ENCODE data around the gene FAM120A. TPM values are rescaled to one million over a fixed set of nuclear protein-coding genes. Genes with fewer than 3 reads are reported as not detected.

The FAM120A gene
- total and polyA plus RNA-seq, 2 of the 13 experiments (the other 11 are each of a cell fraction or from before 2014, with no cell fraction given): 41.3 to 44.4 TPM

- TF ChIP-seq, protein P1, sequence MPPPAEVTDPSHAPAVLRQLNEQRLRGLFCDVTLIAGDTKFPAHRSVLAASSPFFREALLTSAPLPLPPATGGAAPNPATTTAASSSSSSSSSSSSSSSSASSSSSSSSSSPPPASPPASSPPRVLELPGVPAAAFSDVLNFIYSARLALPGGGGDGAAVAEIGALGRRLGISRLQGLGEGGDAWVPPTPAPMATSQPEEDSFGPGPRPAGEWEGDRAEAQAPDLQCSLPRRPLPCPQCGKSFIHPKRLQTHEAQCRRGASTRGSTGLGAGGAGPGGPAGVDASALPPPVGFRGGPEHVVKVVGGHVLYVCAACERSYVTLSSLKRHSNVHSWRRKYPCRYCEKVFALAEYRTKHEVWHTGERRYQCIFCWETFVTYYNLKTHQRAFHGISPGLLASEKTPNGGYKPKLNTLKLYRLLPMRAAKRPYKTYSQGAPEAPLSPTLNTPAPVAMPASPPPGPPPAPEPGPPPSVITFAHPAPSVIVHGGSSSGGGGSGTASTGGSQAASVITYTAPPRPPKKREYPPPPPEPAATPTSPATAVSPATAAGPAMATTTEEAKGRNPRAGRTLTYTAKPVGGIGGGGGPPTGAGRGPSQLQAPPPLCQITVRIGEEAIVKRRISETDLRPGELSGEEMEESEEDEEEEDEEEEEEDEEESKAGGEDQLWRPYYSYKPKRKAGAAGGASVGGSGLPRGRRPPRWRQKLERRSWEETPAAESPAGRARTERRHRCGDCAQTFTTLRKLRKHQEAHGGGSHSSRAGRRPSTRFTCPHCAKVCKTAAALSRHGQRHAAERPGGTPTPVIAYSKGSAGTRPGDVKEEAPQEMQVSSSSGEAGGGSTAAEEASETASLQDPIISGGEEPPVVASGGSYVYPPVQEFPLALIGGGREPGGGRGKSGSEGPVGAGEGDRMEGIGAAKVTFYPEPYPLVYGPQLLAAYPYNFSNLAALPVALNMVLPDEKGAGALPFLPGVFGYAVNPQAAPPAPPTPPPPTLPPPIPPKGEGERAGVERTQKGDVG (CRISPR knock-in tag; IDR thresholded peaks at IDR 0.05; ENCODE audit: borderline replicate concordance): no peak
- TF ChIP-seq SALL1 (CRISPR knock-in tag; IDR thresholded peaks at IDR 0.05) (peak; percentile 64), NCOA1 (CRISPR knock-in tag; IDR thresholded peaks at IDR 0.05) (no peak), ZNF138 (CRISPR knock-in tag; IDR thresholded peaks at IDR 0.05; ENCODE audit: low read depth) (peak; percentile 23; the same call in 1 of the 2 replicates), CC2D1A (CRISPR knock-in tag; IDR thresholded peaks at IDR 0.05) (no peak; the same call in 1 of the 2 replicates), SAP130 (CRISPR knock-in tag; IDR thresholded peaks at IDR 0.05; ENCODE audit: low read depth) (peak; percentile 49), ARNT2 (CRISPR knock-in tag; IDR thresholded peaks at IDR 0.05; ENCODE audit: low read depth) (peak; percentile 70), RFXAP (CRISPR knock-in tag; IDR thresholded peaks at IDR 0.05; ENCODE audit: borderline replicate concordance) (no peak), HMGA1 (CRISPR knock-in tag; conservative IDR thresholded peaks at IDR 0.05) (no peak), ZNF260 (CRISPR knock-in tag; IDR thresholded peaks at IDR 0.05; ENCODE audit: borderline replicate concordance, low read depth) (no peak), KDM1A (CRISPR knock-in tag; IDR thresholded peaks at IDR 0.05) (no peak), ZBTB26 (CRISPR knock-in tag; IDR thresholded peaks at IDR 0.05; ENCODE audit: borderline replicate concordance) (no peak), RXRB (CRISPR knock-in tag; IDR thresholded peaks at IDR 0.05; ENCODE audit: borderline replicate concordance) (no peak), ZNF562 (CRISPR knock-in tag; IDR thresholded peaks at IDR 0.05; ENCODE audit: borderline replicate concordance) (no peak), ZSCAN30 (CRISPR knock-in tag; IDR thresholded peaks at IDR 0.05) (no peak), FLYWCH1 (CRISPR knock-in tag; IDR thresholded peaks at IDR 0.05) (no peak), ZNF780A (CRISPR knock-in tag; IDR thresholded peaks at IDR 0.05) (no peak)
- TF ChIP-seq, protein P2, sequence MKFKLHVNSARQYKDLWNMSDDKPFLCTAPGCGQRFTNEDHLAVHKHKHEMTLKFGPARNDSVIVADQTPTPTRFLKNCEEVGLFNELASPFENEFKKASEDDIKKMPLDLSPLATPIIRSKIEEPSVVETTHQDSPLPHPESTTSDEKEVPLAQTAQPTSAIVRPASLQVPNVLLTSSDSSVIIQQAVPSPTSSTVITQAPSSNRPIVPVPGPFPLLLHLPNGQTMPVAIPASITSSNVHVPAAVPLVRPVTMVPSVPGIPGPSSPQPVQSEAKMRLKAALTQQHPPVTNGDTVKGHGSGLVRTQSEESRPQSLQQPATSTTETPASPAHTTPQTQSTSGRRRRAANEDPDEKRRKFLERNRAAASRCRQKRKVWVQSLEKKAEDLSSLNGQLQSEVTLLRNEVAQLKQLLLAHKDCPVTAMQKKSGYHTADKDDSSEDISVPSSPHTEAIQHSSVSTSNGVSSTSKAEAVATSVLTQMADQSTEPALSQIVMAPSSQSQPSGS (CRISPR knock-in tag; IDR thresholded peaks at IDR 0.05): no peak
- TF ChIP-seq, protein P3, sequence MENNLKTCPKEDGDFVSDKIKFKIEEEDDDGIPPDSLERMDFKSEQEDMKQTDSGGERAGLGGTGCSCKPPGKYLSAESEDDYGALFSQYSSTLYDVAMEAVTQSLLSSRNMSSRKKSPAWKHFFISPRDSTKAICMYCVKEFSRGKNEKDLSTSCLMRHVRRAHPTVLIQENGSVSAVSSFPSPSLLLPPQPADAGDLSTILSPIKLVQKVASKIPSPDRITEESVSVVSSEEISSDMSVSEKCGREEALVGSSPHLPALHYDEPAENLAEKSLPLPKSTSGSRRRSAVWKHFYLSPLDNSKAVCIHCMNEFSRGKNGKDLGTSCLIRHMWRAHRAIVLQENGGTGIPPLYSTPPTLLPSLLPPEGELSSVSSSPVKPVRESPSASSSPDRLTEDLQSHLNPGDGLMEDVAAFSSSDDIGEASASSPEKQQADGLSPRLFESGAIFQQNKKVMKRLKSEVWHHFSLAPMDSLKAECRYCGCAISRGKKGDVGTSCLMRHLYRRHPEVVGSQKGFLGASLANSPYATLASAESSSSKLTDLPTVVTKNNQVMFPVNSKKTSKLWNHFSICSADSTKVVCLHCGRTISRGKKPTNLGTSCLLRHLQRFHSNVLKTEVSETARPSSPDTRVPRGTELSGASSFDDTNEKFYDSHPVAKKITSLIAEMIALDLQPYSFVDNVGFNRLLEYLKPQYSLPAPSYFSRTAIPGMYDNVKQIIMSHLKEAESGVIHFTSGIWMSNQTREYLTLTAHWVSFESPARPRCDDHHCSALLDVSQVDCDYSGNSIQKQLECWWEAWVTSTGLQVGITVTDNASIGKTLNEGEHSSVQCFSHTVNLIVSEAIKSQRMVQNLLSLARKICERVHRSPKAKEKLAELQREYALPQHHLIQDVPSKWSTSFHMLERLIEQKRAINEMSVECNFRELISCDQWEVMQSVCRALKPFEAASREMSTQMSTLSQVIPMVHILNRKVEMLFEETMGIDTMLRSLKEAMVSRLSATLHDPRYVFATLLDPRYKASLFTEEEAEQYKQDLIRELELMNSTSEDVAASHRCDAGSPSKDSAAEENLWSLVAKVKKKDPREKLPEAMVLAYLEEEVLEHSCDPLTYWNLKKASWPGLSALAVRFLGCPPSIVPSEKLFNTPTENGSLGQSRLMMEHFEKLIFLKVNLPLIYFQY (CRISPR knock-in tag; IDR thresholded peaks at IDR 0.05; ENCODE audit: borderline replicate concordance): no peak
These were observed 594 bp downstream of the FAM120A start (continued) for GRCh38 chr9:93451849-93452709.

All from HepG2 (cell line).